HepG2 (cell line): ENCODE measurements around the gene CAD.

Experiments
- CREB1 ChIP-seq, 2 experiments: fragments of 450-650 bp in 1 of 2; IDR thresholded peaks; 2 replicates each; pipeline ENCODE4 v1.6.1; 2016 to 2017; ENCODE audit warnings: control low read depth in 1 of 2, mild to moderate bottlenecking in 1 of 2, missing compliant biosample characterization in 1 of 2, missing genetic modification characterization in 1 of 2
- EEA1 ChIP-seq: sonication (generic); formaldehyde crosslinking; IDR thresholded peaks from 2 replicates; pipeline ENCODE4 v1.5.1; 2020; ENCODE audit warnings: mild to moderate bottlenecking, missing genetic modification reagents, borderline replicate concordance
- EP300 ChIP-seq, 3 experiments: sonication (generic) in 1 of 3; formaldehyde crosslinking in 1 of 3; IDR thresholded peaks; 2 replicates each; pipeline versions ENCODE4 v1.5.1 to v1.6.1; 2011 to 2020; ENCODE audit warnings: low read depth in 2 of 3, low read length in 2 of 3, borderline replicate concordance in 1 of 3, improper control_type of control experiment in 1 of 3, mild to moderate bottlenecking in 1 of 3, missing genetic modification reagents in 1 of 3, moderate library complexity in 1 of 3
- GABPA ChIP-seq, 2 experiments: IDR thresholded peaks; 2 replicates each; pipeline ENCODE4 v1.6.1; 2011 to 2016; ENCODE audit warnings: low read depth in 2 of 2, low read length in 1 of 2, missing biosample characterization in 1 of 2, missing genetic modification characterization in 1 of 2
- ZFX ChIP-seq: sonication (generic); formaldehyde crosslinking; IDR thresholded peaks from 2 replicates; pipeline ENCODE4 v1.4.0; 2020; ENCODE audit warnings: mild to moderate bottlenecking, low read depth, missing genetic modification reagents, moderate library complexity
- ZMAT3 ChIP-seq: sonication (generic); formaldehyde crosslinking; conservative IDR thresholded peaks from 2 replicates; pipeline ENCODE4 v1.7.0; 2021; ENCODE audit warnings: missing genetic modification reagents
- ZNF136 ChIP-seq: sonication (generic); formaldehyde crosslinking; IDR thresholded peaks from 2 replicates; pipeline ENCODE4 v1.8.1; 2022; ENCODE audit warnings: low read depth, mild to moderate bottlenecking, moderate library complexity, missing genetic modification reagents
- ZNF605 ChIP-seq: sonication (generic); formaldehyde crosslinking; IDR thresholded peaks from 2 replicates; pipeline ENCODE4 v1.8.0; 2022; ENCODE audit warnings: mild to moderate bottlenecking, missing genetic modification reagents
- TF ChIP-seq, protein P1 (sequence below): sonication (generic); formaldehyde crosslinking; IDR thresholded peaks from 2 replicates; pipeline ENCODE4 v1.4.0; 2020; ENCODE audit warnings: missing genetic modification reagents

DNA sequence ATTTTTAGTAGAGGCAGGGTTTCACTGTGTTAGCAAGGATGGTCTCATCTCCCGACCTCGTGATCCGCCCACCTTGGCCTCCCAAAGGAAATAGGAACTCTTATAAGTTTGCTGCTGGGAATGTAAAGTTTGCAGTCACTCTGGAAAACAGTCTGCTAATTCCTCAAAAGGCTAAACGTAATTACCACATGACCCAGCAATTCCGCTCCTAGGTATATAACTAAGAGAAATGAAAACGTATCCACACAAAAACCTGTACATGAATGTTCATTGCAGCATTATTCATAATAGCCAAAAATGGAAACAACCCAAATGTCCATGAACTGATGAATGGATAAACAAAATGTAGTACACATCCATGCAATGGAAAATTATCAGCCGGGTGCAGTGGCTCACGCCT, 27.2 kb upstream of the CAD start:
- TF ChIP-seq GABPA (IDR thresholded peaks at IDR 0.05; ENCODE audit: low read depth, low read length) (no peak), GABPA (CRISPR knock-in tag; IDR thresholded peaks at IDR 0.05; ENCODE audit: low read depth) (no peak), ZMAT3 (CRISPR knock-in tag) (no peak), EP300 (IDR thresholded peaks at IDR 0.05; ENCODE audit: low read depth in 2 of 2, low read length in 2 of 2) (no peak), EP300 (CRISPR knock-in tag; IDR thresholded peaks at IDR 0.05; ENCODE audit: borderline replicate concordance) (no peak), ZFX (CRISPR knock-in tag) (no peak), ZNF136 (CRISPR knock-in tag) (no peak), ZNF605 (CRISPR knock-in tag) (no peak), EEA1 (CRISPR knock-in tag) (no peak), CREB1 (IDR thresholded peaks at IDR 0.05) (no peak), CREB1 (CRISPR knock-in tag; IDR thresholded peaks at IDR 0.05) (no peak)
- TF ChIP-seq, protein P1, sequence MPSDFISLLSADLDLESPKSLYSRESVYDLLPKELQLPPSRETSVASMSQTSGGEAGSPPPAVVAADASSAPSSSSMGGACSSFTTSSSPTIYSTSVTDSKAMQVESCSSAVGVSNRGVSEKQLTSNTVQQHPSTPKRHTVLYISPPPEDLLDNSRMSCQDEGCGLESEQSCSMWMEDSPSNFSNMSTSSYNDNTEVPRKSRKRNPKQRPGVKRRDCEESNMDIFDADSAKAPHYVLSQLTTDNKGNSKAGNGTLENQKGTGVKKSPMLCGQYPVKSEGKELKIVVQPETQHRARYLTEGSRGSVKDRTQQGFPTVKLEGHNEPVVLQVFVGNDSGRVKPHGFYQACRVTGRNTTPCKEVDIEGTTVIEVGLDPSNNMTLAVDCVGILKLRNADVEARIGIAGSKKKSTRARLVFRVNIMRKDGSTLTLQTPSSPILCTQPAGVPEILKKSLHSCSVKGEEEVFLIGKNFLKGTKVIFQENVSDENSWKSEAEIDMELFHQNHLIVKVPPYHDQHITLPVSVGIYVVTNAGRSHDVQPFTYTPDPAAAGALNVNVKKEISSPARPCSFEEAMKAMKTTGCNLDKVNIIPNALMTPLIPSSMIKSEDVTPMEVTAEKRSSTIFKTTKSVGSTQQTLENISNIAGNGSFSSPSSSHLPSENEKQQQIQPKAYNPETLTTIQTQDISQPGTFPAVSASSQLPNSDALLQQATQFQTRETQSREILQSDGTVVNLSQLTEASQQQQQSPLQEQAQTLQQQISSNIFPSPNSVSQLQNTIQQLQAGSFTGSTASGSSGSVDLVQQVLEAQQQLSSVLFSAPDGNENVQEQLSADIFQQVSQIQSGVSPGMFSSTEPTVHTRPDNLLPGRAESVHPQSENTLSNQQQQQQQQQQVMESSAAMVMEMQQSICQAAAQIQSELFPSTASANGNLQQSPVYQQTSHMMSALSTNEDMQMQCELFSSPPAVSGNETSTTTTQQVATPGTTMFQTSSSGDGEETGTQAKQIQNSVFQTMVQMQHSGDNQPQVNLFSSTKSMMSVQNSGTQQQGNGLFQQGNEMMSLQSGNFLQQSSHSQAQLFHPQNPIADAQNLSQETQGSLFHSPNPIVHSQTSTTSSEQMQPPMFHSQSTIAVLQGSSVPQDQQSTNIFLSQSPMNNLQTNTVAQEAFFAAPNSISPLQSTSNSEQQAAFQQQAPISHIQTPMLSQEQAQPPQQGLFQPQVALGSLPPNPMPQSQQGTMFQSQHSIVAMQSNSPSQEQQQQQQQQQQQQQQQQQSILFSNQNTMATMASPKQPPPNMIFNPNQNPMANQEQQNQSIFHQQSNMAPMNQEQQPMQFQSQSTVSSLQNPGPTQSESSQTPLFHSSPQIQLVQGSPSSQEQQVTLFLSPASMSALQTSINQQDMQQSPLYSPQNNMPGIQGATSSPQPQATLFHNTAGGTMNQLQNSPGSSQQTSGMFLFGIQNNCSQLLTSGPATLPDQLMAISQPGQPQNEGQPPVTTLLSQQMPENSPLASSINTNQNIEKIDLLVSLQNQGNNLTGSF, result no peak
